ENCODE data around the gene MYCBP2.

The MYCBP2 gene

DNA sequence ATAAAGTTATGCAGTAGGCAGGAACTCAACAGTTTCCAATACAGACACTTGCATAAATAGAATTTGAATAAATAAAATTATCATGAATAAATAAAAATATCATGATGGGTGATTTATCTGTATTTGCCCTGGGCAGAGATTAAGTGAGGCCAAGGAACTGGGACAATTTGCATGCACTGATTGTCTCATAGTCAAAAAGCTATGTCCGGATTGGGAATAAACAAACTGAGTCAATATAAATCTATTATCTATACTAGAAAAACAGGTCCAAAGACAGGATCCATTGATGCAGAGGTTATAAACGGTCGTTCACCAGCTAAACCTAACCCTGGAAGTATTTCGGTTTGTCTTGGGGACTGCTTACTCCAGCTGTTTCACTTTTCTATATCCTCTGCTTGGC lies 273.7 kb downstream of the MYCBP2 start:
- TF ChIP-seq, protein P1, sequence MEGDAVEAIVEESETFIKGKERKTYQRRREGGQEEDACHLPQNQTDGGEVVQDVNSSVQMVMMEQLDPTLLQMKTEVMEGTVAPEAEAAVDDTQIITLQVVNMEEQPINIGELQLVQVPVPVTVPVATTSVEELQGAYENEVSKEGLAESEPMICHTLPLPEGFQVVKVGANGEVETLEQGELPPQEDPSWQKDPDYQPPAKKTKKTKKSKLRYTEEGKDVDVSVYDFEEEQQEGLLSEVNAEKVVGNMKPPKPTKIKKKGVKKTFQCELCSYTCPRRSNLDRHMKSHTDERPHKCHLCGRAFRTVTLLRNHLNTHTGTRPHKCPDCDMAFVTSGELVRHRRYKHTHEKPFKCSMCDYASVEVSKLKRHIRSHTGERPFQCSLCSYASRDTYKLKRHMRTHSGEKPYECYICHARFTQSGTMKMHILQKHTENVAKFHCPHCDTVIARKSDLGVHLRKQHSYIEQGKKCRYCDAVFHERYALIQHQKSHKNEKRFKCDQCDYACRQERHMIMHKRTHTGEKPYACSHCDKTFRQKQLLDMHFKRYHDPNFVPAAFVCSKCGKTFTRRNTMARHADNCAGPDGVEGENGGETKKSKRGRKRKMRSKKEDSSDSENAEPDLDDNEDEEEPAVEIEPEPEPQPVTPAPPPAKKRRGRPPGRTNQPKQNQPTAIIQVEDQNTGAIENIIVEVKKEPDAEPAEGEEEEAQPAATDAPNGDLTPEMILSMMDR (IDR thresholded peaks at IDR 0.05; ENCODE audit: insufficient read depth, low read length, poor library complexity, severe bottlenecking) = no peak
- Histone ChIP-seq H3K27me3 (replicated peaks; ENCODE audit: control insufficient read depth, insufficient read depth, low read length) (no peaks in the 10 kb centered on the region), H3K4me3 (replicated peaks; ENCODE audit: low read depth, low read length) (no peak overlapping the region), H3K36me3 (ENCODE audit: control insufficient read depth, insufficient read depth, low read length) (peaks cover 16% of the 10 kb centered on the region)
- no peak for DNase-seq (ENCODE audit: extremely low read depth, insufficient read length)

DNA sequence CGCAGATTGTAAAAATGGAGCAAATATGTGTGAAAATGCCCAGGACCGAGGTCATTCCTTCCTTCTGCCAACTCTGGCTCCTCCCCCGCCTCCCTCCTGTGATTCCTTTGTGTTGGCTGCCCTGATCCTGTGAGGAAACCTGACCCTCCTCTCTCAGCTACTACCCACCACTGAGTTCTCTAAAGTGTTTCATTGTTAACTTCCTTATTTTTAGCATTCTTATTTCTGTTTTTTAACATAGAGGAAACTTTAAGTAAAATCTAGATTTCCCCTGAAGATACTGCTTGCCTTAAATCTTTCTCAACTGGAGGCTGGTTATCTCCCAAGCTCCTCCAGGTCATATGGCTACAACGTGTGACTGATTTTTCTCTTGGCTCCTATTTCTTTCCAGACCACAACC lies 278.2 kb downstream of the MYCBP2 start:
- TF ChIP-seq, protein P1 (IDR thresholded peaks at IDR 0.05; ENCODE audit: insufficient read depth, low read length, poor library complexity, severe bottlenecking) = no peak
- Histone ChIP-seq H3K4me3 (replicated peaks; ENCODE audit: low read depth, low read length) (no peak overlapping the region), H3K27me3 (replicated peaks; ENCODE audit: control insufficient read depth, insufficient read depth, low read length) (no peaks in the 10 kb centered on the region), H3K36me3 (ENCODE audit: control insufficient read depth, insufficient read depth, low read length) (peaks cover 15% of the 10 kb centered on the region)
- DNase-seq (ENCODE audit: extremely low read depth, insufficient read length) = no peak

DNA sequence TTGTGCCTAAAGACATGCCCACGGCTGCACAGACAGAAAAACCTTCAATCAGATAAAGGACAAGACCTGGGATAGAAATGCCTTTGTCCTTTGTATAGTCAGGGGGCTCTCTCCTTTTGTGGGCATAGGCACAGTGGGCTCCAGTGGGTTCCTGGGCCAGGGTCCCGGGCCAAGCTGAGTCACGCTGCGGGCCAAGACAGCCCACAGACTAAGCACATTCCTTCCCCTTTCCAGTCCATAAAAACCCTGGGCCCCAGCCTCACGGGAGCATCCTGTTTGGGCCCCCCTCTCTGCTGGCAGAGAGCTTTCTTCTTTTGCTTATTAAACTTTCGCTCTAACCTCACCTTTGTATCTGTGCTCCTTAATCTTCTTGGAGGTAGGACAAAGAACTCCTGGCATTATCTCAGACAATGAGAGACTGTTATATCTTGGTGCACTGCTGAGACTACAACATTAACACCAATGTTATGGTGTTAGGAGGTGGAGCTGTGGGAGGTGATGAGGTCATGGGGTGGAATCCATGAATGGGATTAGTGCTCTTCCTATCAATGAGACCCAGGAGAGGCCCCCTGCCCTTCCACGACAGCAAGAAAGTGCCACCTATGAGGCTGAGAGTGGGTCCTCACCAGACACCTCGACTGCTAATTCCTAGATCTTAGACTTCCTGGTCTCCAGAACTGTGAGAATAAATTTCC lies 279.1 kb downstream of the MYCBP2 start:
- TF ChIP-seq, protein P1 (IDR thresholded peaks at IDR 0.05; ENCODE audit: insufficient read depth, low read length, poor library complexity, severe bottlenecking) = no peak
- no peak for DNase-seq (ENCODE audit: extremely low read depth, insufficient read length)
- H3K4me3 ChIP-seq (replicated peaks; ENCODE audit: low read depth, low read length) = no peak overlapping the region
- peaks cover 14% of the 10 kb centered on the region for H3K36me3 ChIP-seq (ENCODE audit: control insufficient read depth, insufficient read depth, low read length)
- H3K27me3 ChIP-seq (replicated peaks; ENCODE audit: control insufficient read depth, insufficient read depth, low read length) = no peaks in the 10 kb centered on the region

DNA sequence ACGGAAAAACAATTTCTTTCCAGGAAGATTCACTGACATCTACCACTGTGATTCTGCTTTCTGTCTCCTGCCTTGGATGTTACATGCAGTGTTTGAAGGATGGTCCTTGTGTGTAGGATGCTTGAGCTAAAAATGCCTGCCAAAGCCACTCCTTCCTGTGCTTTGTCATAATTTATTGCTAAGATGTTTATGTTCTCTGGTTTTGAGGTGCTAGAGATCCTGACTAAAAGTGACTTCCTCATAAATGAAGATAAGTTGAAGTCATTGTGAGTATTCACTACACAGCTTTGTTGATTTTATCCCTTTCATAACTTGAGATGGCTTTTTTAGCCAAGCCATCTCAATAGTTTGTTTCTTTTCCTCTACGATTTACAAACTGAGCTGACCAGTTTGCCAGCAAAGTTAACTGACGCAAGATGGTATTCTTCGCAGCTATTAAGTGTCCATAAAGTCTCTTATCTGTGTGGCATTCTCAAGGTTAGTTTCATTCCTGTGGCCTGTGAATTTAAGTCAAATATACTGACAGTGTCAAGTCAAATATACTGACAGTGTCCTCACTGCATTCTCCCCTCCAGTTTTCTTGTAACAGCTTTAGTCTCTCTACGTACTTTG lies 284.2 kb downstream of the MYCBP2 start:
- no peak for DNase-seq (ENCODE audit: extremely low read depth, insufficient read length)
- TF ChIP-seq, protein P1 (IDR thresholded peaks at IDR 0.05; ENCODE audit: insufficient read depth, low read length, poor library complexity, severe bottlenecking) = no peak
- H3K27me3 ChIP-seq (replicated peaks; ENCODE audit: control insufficient read depth, insufficient read depth, low read length) = no peaks in the 10 kb centered on the region
- peaks cover 5% of the 10 kb centered on the region for H3K36me3 ChIP-seq (ENCODE audit: control insufficient read depth, insufficient read depth, low read length)
- H3K4me3 ChIP-seq (replicated peaks; ENCODE audit: low read depth, low read length) = no peak overlapping the region

DNA sequence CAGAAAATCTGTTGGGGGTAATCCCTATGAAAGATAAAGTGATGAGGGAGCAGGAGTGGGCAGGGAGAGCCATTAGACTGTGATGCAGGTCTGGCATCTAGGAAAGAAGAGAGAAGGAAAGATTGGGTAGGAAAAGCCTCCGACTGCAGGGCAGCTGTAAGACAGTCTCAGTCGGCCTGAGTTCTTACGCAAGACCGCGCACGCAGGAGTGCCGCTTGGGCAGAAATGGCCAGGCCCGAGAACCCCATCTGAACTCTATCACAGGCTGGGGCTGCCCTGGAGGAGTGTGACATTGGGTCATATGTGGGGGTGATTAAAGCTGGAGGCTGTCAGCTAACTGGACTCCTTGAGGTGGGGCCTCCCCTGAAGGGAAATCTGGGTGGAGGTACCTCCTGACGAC lies 286.1 kb downstream of the MYCBP2 start:
- Histone ChIP-seq H3K27me3 (replicated peaks; ENCODE audit: control insufficient read depth, insufficient read depth, low read length) (no peaks in the 10 kb centered on the region), H3K4me3 (replicated peaks; ENCODE audit: low read depth, low read length) (no peak overlapping the region), H3K36me3 (ENCODE audit: control insufficient read depth, insufficient read depth, low read length) (peaks cover 2% of the 10 kb centered on the region)
- TF ChIP-seq, protein P1 (IDR thresholded peaks at IDR 0.05; ENCODE audit: insufficient read depth, low read length, poor library complexity, severe bottlenecking) = no peak
- no peak for DNase-seq (ENCODE audit: extremely low read depth, insufficient read length)

Measured in GM06990 (cell line).